Parathyroid adenoma (tissue), 2 donors: Measurements from ENCODE around the gene BSCL2.

ENCODE experiments used
- H2AFZ ChIP-seq: fragments of 300-600 bp; sonication (generic); one replicate; pipeline ENCODE4 v1.7.0; 2017; ENCODE audit warnings: antibody characterized with exemption, mild to moderate bottlenecking
- H3K27ac ChIP-seq: fragments of 300-600 bp; sonication (generic); one replicate; pipeline ENCODE4 v1.7.0; 2017
- H3K27me3 ChIP-seq: fragments of 300-600 bp; sonication (generic); one replicate; pipeline ENCODE4 v1.7.0; 2017; ENCODE audit warnings: low read length; ENCODE audit not compliant: control insufficient read depth, insufficient read depth
- H3K36me3 ChIP-seq: fragments of 300-600 bp; sonication (generic); one replicate; pipeline ENCODE4 v1.7.0; 2017; ENCODE audit warnings: low read length; ENCODE audit not compliant: control insufficient read depth, insufficient read depth
- H3K4me1 ChIP-seq: fragments of 300-600 bp; sonication (generic); one replicate; pipeline ENCODE4 v1.7.0; 2017; ENCODE audit warnings: control low read depth
- H3K4me2 ChIP-seq: fragments of 300-600 bp; sonication (generic); one replicate; pipeline ENCODE4 v1.7.0; 2017; ENCODE audit warnings: low read length
- H3K4me3 ChIP-seq: fragments of 300-600 bp; sonication (generic); one replicate; pipeline ENCODE4 v1.7.0; 2017; ENCODE audit warnings: low read depth, low read length
- H3K79me2 ChIP-seq: fragments of 300-600 bp; sonication (generic); one replicate; pipeline ENCODE4 v1.7.0; 2017; ENCODE audit warnings: control low read depth
- H3K9ac ChIP-seq: fragments of 300-600 bp; sonication (generic); one replicate; pipeline ENCODE4 v1.7.0; 2017; ENCODE audit warnings: mild to moderate bottlenecking
- H3K9me3 ChIP-seq: fragments of 300-600 bp; sonication (generic); one replicate; pipeline ENCODE4 v1.7.0; 2017; ENCODE audit warnings: low read length; ENCODE audit not compliant: control insufficient read depth
- CTCF ChIP-seq: fragments of 300-600 bp; sonication (generic); IDR thresholded peaks from one replicate; pipeline ENCODE4 v1.7.0; 2017; ENCODE audit warnings: antibody characterized with exemption, mild to moderate bottlenecking
- donor health status: primary hyperparathyroidism.

The BSCL2 gene

GRCh38 chr11:62713343-62713742 is 6.1 kb upstream of the BSCL2 start:
- Histone ChIP-seq H3K9me3 (no peaks in the 10 kb centered on the region), H3K27me3 (no peaks in the 10 kb centered on the region), H2AFZ (no peak overlapping the region), H3K4me2 (no peak overlapping the region), H3K9ac (no peak overlapping the region), H3K4me3 (no peak overlapping the region), H3K4me1 (peaks cover 2% of the 10 kb centered on the region), H3K27ac (no peak overlapping the region), H3K36me3 (no peaks in the 10 kb centered on the region), H3K79me2 (peaks cover 3% of the 10 kb centered on the region)
- TF ChIP-seq CTCF = no peak

- Histone ChIP-seq H3K4me3 (no peak overlapping the region), H3K9ac (no peak overlapping the region), H3K27ac (no peak overlapping the region), H2AFZ (no peak overlapping the region), H3K4me1 (peaks cover 2% of the 10 kb centered on the region), H3K27me3 (no peaks in the 10 kb centered on the region), H3K4me2 (no peak overlapping the region), H3K36me3 (no peaks in the 10 kb centered on the region), H3K79me2 (peaks cover 3% of the 10 kb centered on the region), H3K9me3 (no peaks in the 10 kb centered on the region)
- no peak for TF ChIP-seq CTCF
These were observed 5.6 kb upstream of the BSCL2 start for GRCh38 chr11:62712861-62713260.

GRCh38 chr11:62712276-62712812 is 5.1 kb upstream of the BSCL2 start:
- H2AFZ ChIP-seq = no peak overlapping the region
- H3K27me3 ChIP-seq = no peaks in the 10 kb centered on the region
- no peak overlapping the region for H3K4me2 ChIP-seq
- H3K9ac ChIP-seq = no peak overlapping the region
- H3K79me2 ChIP-seq = no peaks in the 10 kb centered on the region
- no peaks in the 10 kb centered on the region for H3K36me3 ChIP-seq
- no peak for TF ChIP-seq CTCF
- no peaks in the 10 kb centered on the region for H3K9me3 ChIP-seq
- H3K4me1 ChIP-seq = peaks cover 2% of the 10 kb centered on the region
- no peak overlapping the region for H3K27ac ChIP-seq
- H3K4me3 ChIP-seq = no peak overlapping the region

- H2AFZ ChIP-seq = peak overlapping the region; percentile 93
- no peak overlapping the region for H3K9ac ChIP-seq
- no peaks in the 10 kb centered on the region for H3K9me3 ChIP-seq
- H3K4me3 ChIP-seq = peak overlapping the region; percentile 63
- peak overlapping the region; percentile 94 for H3K27ac ChIP-seq
- H3K4me1 ChIP-seq = peaks cover 7% of the 10 kb centered on the region
- H3K79me2 ChIP-seq = no peaks in the 10 kb centered on the region
- no peaks in the 10 kb centered on the region for H3K27me3 ChIP-seq
- H3K4me2 ChIP-seq = peak overlapping the region; percentile 82
- no peak for TF ChIP-seq CTCF
- no peaks in the 10 kb centered on the region for H3K36me3 ChIP-seq
These were observed 2.7 kb upstream of the BSCL2 start for GRCh38 chr11:62710001-62710345.

- Histone ChIP-seq H3K9ac (no peak overlapping the region), H2AFZ (peak overlapping the region; percentile 93), H3K4me2 (peak overlapping the region; percentile 82), H3K79me2 (no peaks in the 10 kb centered on the region), H3K4me3 (peak overlapping the region; percentile 63), H3K4me1 (peaks cover 7% of the 10 kb centered on the region), H3K9me3 (no peaks in the 10 kb centered on the region), H3K27ac (peak overlapping the region; percentile 94), H3K27me3 (no peaks in the 10 kb centered on the region), H3K36me3 (no peaks in the 10 kb centered on the region)
- no peak for TF ChIP-seq CTCF
These were observed 2.2 kb upstream of the BSCL2 start for GRCh38 chr11:62709247-62710000.
